Measurements from ENCODE around the gene TGM5. TPM values are rescaled to one million over a fixed set of nuclear protein-coding genes. Genes with fewer than 3 reads are reported as not detected.
A peak's percentile ranks its signal among the peaks of the same experiment; 100 is the strongest.

Gene TGM5
- total RNA-seq, 3 donors from 2014 or later, result not detected

DNA sequence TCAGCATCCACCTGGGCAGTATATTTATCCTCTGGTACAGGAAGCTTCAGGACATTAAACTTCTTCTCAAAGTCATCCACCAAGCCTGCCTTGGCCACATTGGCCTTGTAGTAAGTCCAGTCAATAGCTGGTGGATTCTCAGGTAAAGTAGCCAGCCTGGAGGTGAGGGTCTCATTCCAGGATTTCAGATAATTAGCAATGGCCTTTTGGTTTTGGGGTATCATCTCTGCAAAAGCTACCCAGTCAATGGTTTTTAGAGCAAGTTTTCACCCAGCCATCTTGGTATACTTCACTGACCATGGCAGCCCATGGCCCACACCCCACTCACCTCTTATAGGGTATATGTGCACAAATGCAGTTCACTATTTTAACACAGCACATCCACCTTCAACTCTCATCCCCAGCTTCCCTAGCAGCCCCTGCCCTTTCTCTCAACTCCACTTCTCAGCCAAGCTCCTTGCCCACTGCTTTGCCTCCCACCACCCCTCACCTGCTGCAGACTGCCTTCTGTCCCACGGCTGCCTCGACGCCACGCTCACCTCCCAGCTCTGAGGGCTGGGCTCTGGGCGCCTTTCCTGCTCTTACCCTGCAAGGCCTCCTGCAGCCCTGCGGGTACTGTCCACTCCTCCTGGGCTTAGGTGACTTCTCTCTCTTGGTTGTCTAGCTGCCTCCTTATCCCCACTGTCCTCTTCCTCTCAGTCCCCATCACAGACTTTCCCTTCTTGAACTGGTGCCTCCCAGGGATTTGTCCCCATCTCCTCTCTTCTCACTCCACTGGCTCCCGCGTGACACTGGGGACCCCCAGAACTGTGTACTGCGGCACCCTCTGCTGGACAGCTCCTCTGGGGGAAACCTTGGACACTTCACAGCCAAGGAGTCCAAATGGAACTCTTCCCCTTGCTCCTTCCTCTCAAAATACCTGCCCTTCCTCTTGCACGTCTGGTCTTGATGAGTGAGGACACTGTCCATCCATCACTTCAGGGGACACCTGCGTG lies 1.7 kb upstream of the TGM5 start:
- H3K4me1 Mint-ChIP-seq (ENCODE audit: low read depth), result peaks cover 8% of the 10 kb centered on the region
- H3K36me3 Mint-ChIP-seq (ENCODE audit: insufficient read depth), result no peaks in the 10 kb centered on the region
- no peak for ATAC-seq
- H3K9me3 Mint-ChIP-seq, result peaks cover 7% of the 10 kb centered on the region
- H3K27me3 Mint-ChIP-seq (ENCODE audit: low read depth), result peaks cover 10% of the 10 kb centered on the region
- DNase-seq, result no peak
- H3K4me3 Mint-ChIP-seq, result no peak overlapping the region

DNA sequence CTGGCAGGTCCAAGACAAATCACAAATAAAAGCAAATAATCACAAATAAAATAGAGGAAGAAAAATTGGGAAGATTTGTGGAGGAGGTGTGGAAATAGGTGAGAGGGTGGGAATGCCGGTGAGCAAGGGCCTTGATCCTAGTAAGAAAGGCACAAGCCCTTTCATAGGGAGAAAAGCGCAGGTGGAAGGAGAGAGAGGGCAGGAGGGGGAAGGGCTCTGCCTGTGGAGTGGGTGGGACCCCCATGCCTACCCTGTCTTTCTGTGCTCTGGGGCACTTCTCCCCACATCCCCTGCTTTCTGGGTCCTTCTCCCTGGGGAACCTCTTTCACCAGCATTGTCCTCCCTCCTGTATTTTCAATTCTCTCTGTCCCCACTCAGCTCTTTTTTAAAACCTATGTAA lies 711 bp upstream of the TGM5 start:
- Mint-ChIP-seq H3K9me3 (peaks cover 6% of the 10 kb centered on the region), H3K4me1 (ENCODE audit: low read depth) (peaks cover 8% of the 10 kb centered on the region), H3K4me3 (no peak overlapping the region), H3K36me3 (ENCODE audit: insufficient read depth) (no peaks in the 10 kb centered on the region), H3K27me3 (ENCODE audit: low read depth) (peaks cover 10% of the 10 kb centered on the region)
- DNase-seq (no peak), ATAC-seq (no peak)

DNA sequence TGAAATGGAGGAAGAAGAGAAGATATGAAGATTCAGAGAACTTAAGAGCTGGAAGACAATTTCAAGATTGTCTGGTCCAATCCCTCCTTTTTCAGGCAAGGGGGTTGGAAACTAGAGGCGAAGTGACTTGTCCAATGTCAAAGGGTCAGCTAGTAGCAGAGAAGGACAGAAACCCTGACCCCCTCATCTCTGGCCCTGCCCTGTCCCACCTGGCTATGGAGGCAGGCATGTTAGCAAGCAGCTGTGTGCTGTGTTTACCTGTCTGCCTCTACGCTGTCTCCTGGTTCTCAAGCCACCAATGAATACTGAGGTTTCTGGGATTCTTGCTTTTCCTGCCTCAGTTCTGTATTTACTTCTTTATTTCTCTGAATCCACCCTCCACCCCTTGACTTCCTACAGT lies 342 bp downstream of the TGM5 start:
- H3K9me3 Mint-ChIP-seq, result no peaks in the 10 kb centered on the region
- peaks cover 11% of the 10 kb centered on the region for H3K27me3 Mint-ChIP-seq (ENCODE audit: low read depth)
- no peak overlapping the region for H3K4me3 Mint-ChIP-seq
- ATAC-seq, result no peak
- H3K4me1 Mint-ChIP-seq (ENCODE audit: low read depth), result peaks cover 7% of the 10 kb centered on the region
- H3K36me3 Mint-ChIP-seq (ENCODE audit: insufficient read depth), result no peaks in the 10 kb centered on the region
- no peak for DNase-seq

DNA sequence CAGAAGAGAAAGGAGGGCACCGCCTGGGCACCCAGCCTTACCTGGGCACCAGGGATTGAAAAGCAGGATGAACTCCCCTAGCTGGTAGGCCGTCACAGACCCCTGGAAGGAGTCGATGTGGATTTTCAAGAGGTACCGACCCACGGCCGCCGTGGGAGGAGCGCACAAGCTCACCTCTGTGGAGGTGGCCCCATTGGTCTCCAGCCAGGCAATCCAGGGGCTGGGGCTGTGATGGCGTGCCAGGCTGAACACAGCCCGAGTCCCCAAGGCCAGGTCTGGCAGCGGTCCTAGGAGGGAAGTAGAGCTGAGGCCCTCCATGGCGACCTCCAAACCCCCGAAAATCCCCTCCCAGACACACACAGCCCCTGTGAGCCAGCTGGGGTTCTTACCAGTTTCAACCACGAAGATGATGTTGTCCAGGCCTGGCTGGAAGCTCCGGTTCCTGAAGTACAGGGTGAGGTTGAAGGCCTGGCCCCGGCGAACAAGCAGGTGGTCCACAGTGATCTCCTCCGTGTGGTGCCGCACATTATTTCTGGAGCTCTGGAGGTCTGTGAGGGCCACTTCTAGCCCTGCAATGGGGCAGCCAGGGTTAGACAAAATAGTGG lies 6.6 kb downstream of the TGM5 start:
- no peak for DNase-seq
- Mint-ChIP-seq H3K9me3 (no peaks in the 10 kb centered on the region), H3K4me3 (no peak overlapping the region), H3K27me3 (ENCODE audit: low read depth) (peaks cover 4% of the 10 kb centered on the region), H3K4me1 (ENCODE audit: low read depth) (no peaks in the 10 kb centered on the region), H3K36me3 (ENCODE audit: insufficient read depth) (no peaks in the 10 kb centered on the region)
- no peak for ATAC-seq

DNA sequence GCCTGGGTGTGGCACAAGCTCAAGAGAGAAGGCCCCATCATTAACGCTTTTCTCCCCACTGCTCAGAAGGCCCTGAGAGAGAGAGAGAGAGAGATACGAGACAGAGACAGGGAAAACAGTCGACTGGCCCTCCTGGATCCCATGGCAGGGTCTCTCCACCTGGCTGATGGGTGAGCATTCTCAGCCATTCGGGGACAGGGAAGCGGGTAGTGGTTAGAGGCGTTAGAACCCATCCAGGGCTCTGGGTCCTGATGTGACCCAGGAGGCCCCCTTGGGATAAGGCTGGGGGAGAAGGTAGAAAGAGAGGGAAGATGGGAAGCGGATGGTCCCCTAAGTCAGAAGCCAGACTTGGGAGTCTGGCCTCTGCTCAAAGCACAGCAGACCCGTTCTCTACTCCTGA lies 7.9 kb downstream of the TGM5 start:
- no peak overlapping the region for H3K4me3 Mint-ChIP-seq
- no peak for ATAC-seq

DNA sequence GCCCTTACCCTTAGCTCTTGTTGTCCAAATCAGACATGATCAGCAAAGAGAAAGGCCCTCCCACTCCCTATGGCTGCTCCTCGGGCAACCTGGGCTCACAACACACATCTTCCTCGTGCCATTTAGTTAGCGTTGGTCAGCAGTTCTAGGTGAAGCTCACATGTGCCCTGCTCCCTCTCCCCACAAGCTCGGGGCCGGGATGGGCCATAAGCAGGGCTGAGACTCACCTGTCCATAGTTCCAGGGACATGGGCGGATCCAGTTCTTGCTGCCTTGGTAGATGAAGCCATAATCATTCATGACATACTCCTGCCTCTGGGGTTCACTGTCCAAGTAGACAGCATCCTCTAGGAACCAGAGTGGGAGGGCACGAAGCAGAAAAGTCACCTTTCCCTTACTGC lies 10.4 kb downstream of the TGM5 start:
- no peak for ATAC-seq
- Mint-ChIP-seq H3K4me3 (no peak overlapping the region), H3K9me3 (no peaks in the 10 kb centered on the region), H3K27me3 (ENCODE audit: low read depth) (peaks cover 6% of the 10 kb centered on the region), H3K36me3 (ENCODE audit: insufficient read depth) (no peaks in the 10 kb centered on the region), H3K4me1 (ENCODE audit: low read depth) (peaks cover 16% of the 10 kb centered on the region)
- no peak for DNase-seq

More for the DNA sequence above, 7.9 kb downstream of the TGM5 start:
- Mint-ChIP-seq H3K4me1 (ENCODE audit: low read depth) (peaks cover 3% of the 10 kb centered on the region), H3K27me3 (ENCODE audit: low read depth) (peaks cover 7% of the 10 kb centered on the region), H3K9me3 (no peaks in the 10 kb centered on the region), H3K36me3 (ENCODE audit: insufficient read depth) (no peaks in the 10 kb centered on the region)
- DNase-seq, result no peak

DNA sequence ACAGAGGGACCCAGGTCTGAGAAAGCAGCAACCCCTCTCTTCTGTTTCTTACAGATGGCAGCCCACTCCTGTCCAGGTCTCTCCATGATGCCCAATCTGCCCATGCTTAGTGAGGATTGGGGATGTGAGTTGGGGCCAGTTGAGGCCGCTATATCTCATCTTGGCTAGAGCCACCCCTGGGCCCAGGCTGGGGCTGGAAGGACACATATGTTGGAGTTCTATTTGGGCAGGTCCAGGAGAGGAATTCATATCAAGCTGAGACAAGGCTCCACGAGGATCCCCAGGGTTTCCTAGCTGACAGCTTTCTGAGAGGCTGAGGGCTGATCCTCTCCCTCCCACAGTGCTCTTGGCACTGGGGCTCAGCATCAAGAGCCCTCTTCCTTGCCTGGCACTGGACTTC lies 11.4 kb downstream of the TGM5 start:
- no peak for ATAC-seq
- Mint-ChIP-seq H3K36me3 (ENCODE audit: insufficient read depth) (no peaks in the 10 kb centered on the region), H3K27me3 (ENCODE audit: low read depth) (peaks cover 6% of the 10 kb centered on the region), H3K4me3 (no peak overlapping the region), H3K4me1 (ENCODE audit: low read depth) (peaks cover 16% of the 10 kb centered on the region), H3K9me3 (no peaks in the 10 kb centered on the region)
- no peak for DNase-seq

DNA sequence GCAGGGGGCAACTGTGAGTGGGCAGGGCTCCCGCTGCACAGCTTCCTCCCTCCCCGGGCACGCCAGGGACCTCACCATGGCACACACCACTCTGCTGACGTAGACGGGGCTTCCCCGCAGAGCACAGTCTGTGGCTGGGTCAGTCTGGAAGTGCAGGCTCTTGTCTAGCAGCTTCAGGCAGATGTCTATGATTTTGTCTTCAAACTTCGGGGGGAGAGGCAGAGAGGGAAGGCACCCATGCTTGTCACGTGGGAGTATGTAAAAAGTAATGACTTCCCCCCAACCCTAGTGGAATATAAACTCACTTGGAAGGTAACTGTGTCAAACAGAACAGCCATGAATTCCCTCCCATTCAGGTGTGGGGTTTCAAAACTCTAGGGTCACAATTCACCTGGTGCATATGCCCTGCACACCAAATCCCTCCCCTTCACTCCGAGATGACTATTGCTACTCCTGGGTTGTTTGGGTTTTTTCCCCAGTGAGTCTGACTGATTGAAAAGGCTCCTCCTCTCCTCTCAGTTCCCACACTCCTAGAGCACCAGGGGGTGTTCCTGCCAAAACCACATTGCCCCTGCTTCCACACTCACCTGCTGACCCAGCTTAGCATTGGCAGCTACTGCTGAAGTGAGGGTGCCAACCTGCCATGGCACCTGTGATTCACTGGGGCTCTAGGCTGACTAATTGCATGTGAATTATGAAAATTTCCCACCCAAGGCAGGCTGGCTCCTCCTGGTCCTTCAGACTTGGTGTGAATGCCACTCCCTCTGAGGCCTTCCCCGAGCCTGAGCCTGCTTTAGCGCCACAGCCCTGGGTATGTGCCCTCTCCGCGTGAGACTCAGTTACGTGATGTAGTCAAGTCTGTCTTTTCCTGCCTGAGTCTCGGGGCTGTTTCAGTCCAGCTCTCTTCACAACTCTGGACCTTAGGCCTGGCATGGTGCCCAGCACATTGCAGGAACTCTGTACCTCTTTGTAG lies 13.0 kb downstream of the TGM5 start:
- H3K9me3 Mint-ChIP-seq, result no peaks in the 10 kb centered on the region
- H3K4me1 Mint-ChIP-seq (ENCODE audit: low read depth), result peaks cover 16% of the 10 kb centered on the region
- peak; percentile 67 to 70 for ATAC-seq
- H3K36me3 Mint-ChIP-seq (ENCODE audit: insufficient read depth), result no peaks in the 10 kb centered on the region
- no peak for DNase-seq
- no peak overlapping the region for H3K4me3 Mint-ChIP-seq
- H3K27me3 Mint-ChIP-seq (ENCODE audit: low read depth), result peaks cover 6% of the 10 kb centered on the region

DNA sequence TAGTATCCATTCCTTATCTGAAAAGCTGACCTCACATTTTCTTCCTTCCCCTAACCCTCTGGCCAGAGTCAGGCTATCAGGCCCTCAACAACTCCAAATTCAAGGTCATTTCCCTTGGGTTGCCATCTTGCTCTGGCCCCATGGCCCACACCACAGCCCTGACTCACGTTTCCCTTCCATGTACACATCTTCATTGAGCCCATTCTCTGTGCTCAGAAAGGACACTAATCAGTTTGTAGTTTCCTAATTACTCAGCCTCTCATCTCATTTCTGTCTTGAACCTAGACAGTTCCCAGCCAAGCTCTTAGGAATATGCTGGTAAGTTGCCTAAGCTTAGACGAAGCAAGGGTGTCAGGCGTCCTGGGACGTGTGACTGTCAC lies 14.9 kb downstream of the TGM5 start:
- DNase-seq (no peak), ATAC-seq (peak in 1 of 2 donors; percentile 23)
- no peak overlapping the region for H3K4me3 Mint-ChIP-seq

DNA sequence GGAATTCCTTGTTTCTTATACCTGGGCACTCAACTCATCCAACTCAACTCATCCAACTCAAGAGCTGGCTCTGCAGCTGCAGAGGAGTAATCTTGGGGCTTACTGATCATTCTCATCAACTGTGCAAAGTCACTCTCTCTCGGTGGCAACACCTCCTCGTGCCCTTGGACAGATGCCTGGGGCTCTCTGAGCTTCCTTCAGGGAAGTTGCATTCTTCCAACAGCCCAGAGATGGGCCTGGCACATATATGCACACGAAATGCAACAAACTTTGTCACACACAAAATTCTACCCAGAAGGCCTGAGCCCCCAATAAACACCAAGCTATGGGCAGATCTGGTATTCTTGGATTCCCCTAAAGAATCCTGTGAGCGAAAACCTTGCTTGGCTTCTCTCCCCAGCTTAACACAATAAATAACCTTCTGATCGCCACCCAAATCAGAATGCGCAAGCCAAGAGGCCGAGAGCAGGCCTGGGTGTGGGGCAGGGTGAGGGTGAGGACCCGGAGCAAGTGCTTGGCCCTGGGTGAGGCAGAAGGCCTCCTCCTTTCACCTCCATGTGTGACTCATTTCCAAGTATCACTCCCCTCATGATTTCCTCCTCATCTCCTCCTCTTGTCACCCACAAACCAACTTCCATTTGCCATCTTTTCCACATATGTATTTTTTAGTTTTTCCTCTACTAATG lies 15.4 kb downstream of the TGM5 start:
- H3K27me3 Mint-ChIP-seq (ENCODE audit: low read depth), result peaks cover 6% of the 10 kb centered on the region
- H3K9me3 Mint-ChIP-seq, result no peaks in the 10 kb centered on the region
- no peaks in the 10 kb centered on the region for H3K36me3 Mint-ChIP-seq (ENCODE audit: insufficient read depth)
- peaks cover 16% of the 10 kb centered on the region for H3K4me1 Mint-ChIP-seq (ENCODE audit: low read depth)
- no peak for DNase-seq
- H3K4me3 Mint-ChIP-seq, result no peak overlapping the region
- no peak for ATAC-seq

More for the DNA sequence above, 14.9 kb downstream of the TGM5 start:
- Mint-ChIP-seq H3K9me3 (no peaks in the 10 kb centered on the region), H3K36me3 (ENCODE audit: insufficient read depth) (no peaks in the 10 kb centered on the region), H3K4me1 (ENCODE audit: low read depth) (peaks cover 16% of the 10 kb centered on the region), H3K27me3 (ENCODE audit: low read depth) (peaks cover 6% of the 10 kb centered on the region)

DNA sequence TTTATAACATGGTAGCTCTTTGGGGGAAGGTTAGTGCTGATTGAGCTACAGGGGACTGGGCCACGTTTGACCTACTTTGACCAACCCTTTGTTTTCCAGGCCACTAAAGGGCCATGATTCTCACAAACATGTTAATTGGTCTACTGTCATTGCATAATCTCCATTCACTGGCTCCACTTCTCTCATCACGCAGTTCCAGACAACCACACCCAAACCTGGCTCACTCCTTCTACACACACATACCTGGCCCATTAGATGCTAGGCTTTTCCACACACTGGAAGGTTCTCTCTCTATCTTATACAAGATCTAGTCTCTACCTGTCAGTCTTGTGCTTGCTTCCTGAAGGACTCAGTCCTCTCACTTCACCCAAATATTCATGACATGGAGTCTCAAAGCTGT lies 15.9 kb downstream of the TGM5 start:
- H3K36me3 Mint-ChIP-seq (ENCODE audit: insufficient read depth), result no peaks in the 10 kb centered on the region
- no peaks in the 10 kb centered on the region for H3K9me3 Mint-ChIP-seq
- no peak for DNase-seq
- peaks cover 6% of the 10 kb centered on the region for H3K27me3 Mint-ChIP-seq (ENCODE audit: low read depth)
- peaks cover 16% of the 10 kb centered on the region for H3K4me1 Mint-ChIP-seq (ENCODE audit: low read depth)
- ATAC-seq, result no peak
- no peak overlapping the region for H3K4me3 Mint-ChIP-seq

DNA sequence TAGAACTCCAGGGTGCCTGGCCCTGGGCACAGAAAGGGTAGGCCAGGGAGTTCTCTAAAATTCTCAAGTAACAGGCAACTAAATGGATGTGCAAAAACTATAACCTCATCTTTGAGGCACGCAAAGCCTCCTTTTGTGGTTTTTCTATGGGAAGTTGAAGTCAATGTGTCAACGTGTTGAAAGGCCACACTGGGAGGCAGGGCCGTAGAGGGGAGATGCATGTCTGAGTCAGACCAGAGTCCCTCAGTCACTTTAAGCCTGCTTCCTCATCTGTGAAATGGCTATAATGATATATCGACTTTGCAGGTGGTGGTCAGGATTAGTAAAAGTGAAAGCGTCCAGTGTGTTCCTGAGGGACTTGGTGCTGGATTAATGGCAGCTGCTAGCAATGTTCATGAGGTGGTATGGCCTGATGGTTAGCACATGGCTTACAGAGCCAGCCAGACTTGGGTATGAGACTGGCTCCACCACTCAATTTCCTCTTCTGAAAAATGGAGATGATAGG lies 17.0 kb downstream of the TGM5 start:
- Mint-ChIP-seq H3K4me1 (ENCODE audit: low read depth) (peaks cover 16% of the 10 kb centered on the region), H3K4me3 (no peak overlapping the region), H3K27me3 (ENCODE audit: low read depth) (peaks cover 5% of the 10 kb centered on the region), H3K36me3 (ENCODE audit: insufficient read depth) (no peaks in the 10 kb centered on the region), H3K9me3 (no peaks in the 10 kb centered on the region)
- DNase-seq (no peak), ATAC-seq (no peak)

DNA sequence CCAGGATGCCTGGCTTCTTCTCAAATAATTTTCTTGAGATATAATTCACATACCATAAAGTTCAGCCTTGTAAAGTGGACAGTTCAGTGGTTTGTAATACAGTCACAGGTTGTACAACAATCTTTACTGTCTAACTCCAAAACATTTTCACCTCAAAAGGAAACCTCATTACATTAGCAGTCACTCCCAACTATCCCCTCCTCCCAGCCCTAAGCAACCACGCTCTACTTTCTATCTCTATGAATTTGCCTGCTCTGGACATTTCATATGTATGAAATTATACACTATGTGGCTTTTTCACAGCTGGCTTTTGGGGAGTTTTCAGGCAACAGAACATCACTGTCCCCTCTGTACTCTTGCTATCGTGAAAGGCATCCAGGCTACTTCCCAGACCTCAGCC lies 17.5 kb downstream of the TGM5 start:
- Mint-ChIP-seq H3K9me3 (no peaks in the 10 kb centered on the region), H3K27me3 (ENCODE audit: low read depth) (peaks cover 2% of the 10 kb centered on the region), H3K36me3 (ENCODE audit: insufficient read depth) (no peaks in the 10 kb centered on the region), H3K4me1 (ENCODE audit: low read depth) (peaks cover 14% of the 10 kb centered on the region), H3K4me3 (no peak overlapping the region)
- no peak for DNase-seq
- ATAC-seq, result no peak

All from activated T-cell treated with anti-CD3 and anti-CD28 coated beads, Interleukin-2, amount 50 U/mL, for 4 hours (primary cell).